Liver (tissue), 9 donors: Measurements from ENCODE around the gene DIP2C. TPM values are rescaled to one million over a fixed set of nuclear protein-coding genes. Genes with fewer than 3 reads are reported as not detected.

ENCODE experiments used
- DNase-seq: peaks from one replicate; pipeline ENCODE4 v3.0.0-alpha.2; 2017; ENCODE audit warnings: low spot score
- H3K27ac ChIP-seq, 2 donors: one replicate each; pipeline ENCODE4 v1.7.0; 2013; ENCODE audit warnings: inconsistent platforms in 2 of 2, low read length in 2 of 2, control low read depth in 1 of 2, low read depth in 1 of 2, mild to moderate bottlenecking in 1 of 2
- H3K27me3 ChIP-seq, 4 donors: one replicate each; pipeline versions ENCODE4 v1.6.1 to v1.7.0; 2013; ENCODE audit warnings: low read length in 3 of 4, inconsistent platforms in 1 of 4, mild to moderate bottlenecking in 1 of 4, moderate library complexity in 1 of 4; ENCODE audit not compliant: control insufficient read depth in 4 of 4, insufficient read depth in 4 of 4
- H3K36me3 ChIP-seq, 4 donors: one replicate each; pipeline versions ENCODE4 v1.6.1 to v1.7.0; 2013; ENCODE audit warnings: low read length in 3 of 4, mild to moderate bottlenecking in 3 of 4, low read depth in 1 of 4, moderate library complexity in 1 of 4; ENCODE audit not compliant: control insufficient read depth in 4 of 4, insufficient read depth in 3 of 4
- H3K4me1 ChIP-seq, 4 donors: one replicate each; pipeline versions ENCODE4 v1.6.1 to v1.7.0; 2013; ENCODE audit warnings: low read length in 3 of 4, mild to moderate bottlenecking in 3 of 4, moderate library complexity in 1 of 4; ENCODE audit not compliant: control insufficient read depth in 4 of 4, insufficient read depth in 4 of 4
- H3K4me3 ChIP-seq, 3 donors: one replicate each; pipeline versions ENCODE4 v1.6.1 to v1.7.0; 2013; ENCODE audit warnings: low read length in 3 of 3, control low read depth in 1 of 3, low read depth in 1 of 3, mild to moderate bottlenecking in 1 of 3
- H3K9ac ChIP-seq, 2 donors: one replicate each; pipeline ENCODE4 v1.7.0; 2013; ENCODE audit warnings: low read length in 2 of 2, mild to moderate bottlenecking in 2 of 2, moderate library complexity in 2 of 2, control low read depth in 1 of 2, low read depth in 1 of 2
- H3K9me3 ChIP-seq, 4 donors: one replicate each; pipeline versions ENCODE4 v1.6.1 to v1.7.0; 2013; ENCODE audit warnings: low read length in 3 of 4; ENCODE audit not compliant: control insufficient read depth in 4 of 4
- EGR1 ChIP-seq, 2 donors: IDR thresholded peaks; 2 replicates each; pipeline ENCODE4 v1.6.1; 2016 to 2018; ENCODE audit warnings: antibody characterized with exemption in 2 of 2, low read depth in 2 of 2
- FOXA1 ChIP-seq: IDR thresholded peaks from 2 replicates; pipeline ENCODE4 v1.6.1; 2016; ENCODE audit warnings: antibody characterized with exemption
- FOXA2 ChIP-seq: IDR thresholded peaks from 2 replicates; pipeline ENCODE4 v1.6.1; 2016; ENCODE audit warnings: antibody characterized with exemption
- GABPA ChIP-seq, 2 donors: IDR thresholded peaks in 1 of 2; conservative IDR thresholded peaks in 1 of 2; 2 replicates each; pipeline ENCODE4 v1.6.1; 2016; ENCODE audit warnings: antibody characterized with exemption in 2 of 2, mild to moderate bottlenecking in 1 of 2, moderate library complexity in 1 of 2
- HNF4A ChIP-seq, 2 donors: conservative IDR thresholded peaks; 2 replicates each; pipeline ENCODE4 v1.6.1; 2016; ENCODE audit warnings: antibody characterized with exemption in 2 of 2, mild to moderate bottlenecking in 2 of 2
- HNF4G ChIP-seq: IDR thresholded peaks from 2 replicates; pipeline ENCODE4 v1.6.1; 2016; ENCODE audit warnings: antibody characterized with exemption
- JUND ChIP-seq, 2 donors: IDR thresholded peaks; 2 replicates each; pipeline ENCODE4 v1.6.1; 2016; ENCODE audit warnings: antibody characterized with exemption in 2 of 2
- NR2F2 ChIP-seq: IDR thresholded peaks from 2 replicates; pipeline ENCODE4 v1.6.1; 2016; ENCODE audit warnings: antibody characterized with exemption
- RAD21 ChIP-seq, 2 donors: IDR thresholded peaks; 2 replicates each; pipeline ENCODE4 v1.6.1; 2016; ENCODE audit warnings: antibody characterized with exemption in 2 of 2, mild to moderate bottlenecking in 2 of 2
- RXRA ChIP-seq, 2 donors: IDR thresholded peaks; 2 replicates each; pipeline ENCODE4 v1.6.1; 2017 to 2018; ENCODE audit warnings: antibody characterized with exemption in 2 of 2, mild to moderate bottlenecking in 1 of 2
- SP1 ChIP-seq: IDR thresholded peaks from 2 replicates; pipeline ENCODE4 v1.6.1; 2018; ENCODE audit warnings: antibody characterized with exemption, mild to moderate bottlenecking
- TAF1 ChIP-seq: conservative IDR thresholded peaks from 2 replicates; pipeline ENCODE4 v1.6.1; 2016; ENCODE audit warnings: antibody characterized with exemption, mild to moderate bottlenecking
- YY1 ChIP-seq: IDR thresholded peaks from 2 replicates; pipeline ENCODE4 v1.6.1; 2016; ENCODE audit warnings: antibody characterized with exemption, mild to moderate bottlenecking
- WGBS: extraction: QIAGEN DNeasy Blood & Tissue Kit; methylation state at CpG from one replicate; pipeline ENCODE4 v1.1.7; 2013; 5-methylcytosine and 5-hydroxymethylcytosine counted together
- polyA plus RNA-seq, 2 donors: library from polyadenylated mRNA; stranded (reverse) in 1 of 2; unstranded in 1 of 2; fragments of 200-250 nt in 1 of 2; fragments of >200 nt in 1 of 2; fragmentation: Nextera tagmentation in 1 of 2; extraction: Ambion mirVana in 1 of 2; gene quantifications; one replicate each; pipeline versions ENCODE4 v1.2.1 to v1.2.3, GENCODE V29; 2013 to 2015
- total RNA-seq, 2 donors: library from RNA; depleted of rRNA; stranded (reverse); fragments of >200 nt; gene quantifications; one replicate each; pipeline ENCODE4 v1.2.3, GENCODE V29; 2014
- TF ChIP-seq, protein P1 (sequence below): IDR thresholded peaks from 2 replicates; pipeline ENCODE4 v1.6.1; 2016; ENCODE audit warnings: antibody characterized with exemption
- TF ChIP-seq, protein P2 (sequence below): IDR thresholded peaks from 2 replicates; pipeline ENCODE4 v1.6.1; 2016; ENCODE audit warnings: antibody characterized with exemption, mild to moderate bottlenecking
- TF ChIP-seq, protein P3 (sequence below): fragments of 150-350 bp; IDR thresholded peaks from 2 replicates; pipeline ENCODE4 v1.5.1; 2017; ENCODE audit warnings: improper control_type of control experiment, low read depth, low read length; ENCODE audit not compliant: missing input control
- TF ChIP-seq, protein P4 (sequence below): IDR thresholded peaks from 2 replicates; pipeline ENCODE4 v1.6.1; 2016; ENCODE audit warnings: antibody characterized with exemption
- donor health status: healthy.
- donor health status: healthy.
- donor health status: healthy.
- donor health status: healthy.
- donor health status: healthy.

The DIP2C gene
- total and polyA plus RNA-seq, 4 donors, result 4.2 to 12.2 (median 5.7) TPM

DNA sequence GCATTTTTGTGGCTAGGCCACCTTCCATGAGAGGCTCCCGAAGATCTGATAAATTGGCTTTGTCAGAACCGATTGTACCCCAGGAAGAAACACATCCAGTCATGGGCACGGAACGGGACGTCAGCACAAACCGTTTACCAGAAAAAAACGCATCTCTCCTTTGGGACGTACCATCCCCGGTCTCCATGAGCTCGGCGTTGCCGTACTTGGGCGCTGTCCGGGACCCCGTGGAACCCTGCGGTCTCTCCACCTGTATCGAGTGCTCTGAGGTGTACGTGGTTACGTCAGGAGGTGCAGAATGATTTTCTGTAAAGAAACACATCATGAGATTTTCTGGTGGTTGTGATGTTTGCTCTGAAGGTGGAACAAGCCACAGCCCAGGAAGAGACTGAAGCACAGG lies 270.6 kb downstream of the DIP2C start:
- Histone ChIP-seq H3K4me1 (no peaks in the 10 kb centered on the region), H3K27ac (no peak overlapping the region), H3K9me3 (no peaks in the 10 kb centered on the region), H3K27me3 (no peaks in the 10 kb centered on the region), H3K9ac (no peak overlapping the region), H3K36me3 (peaks cover 0 to 20% (median 8%) of the 10 kb centered on the region in 4 donors), H3K4me3 (no peak overlapping the region)
- WGBS, result 97% methylated on average over 19 of the region's 19 CpGs
- no peak for DNase-seq
- TF ChIP-seq JUND (IDR thresholded peaks at IDR 0.05), result no peak
- no peak for TF ChIP-seq YY1
- TF ChIP-seq HNF4G, result no peak
- TF ChIP-seq FOXA2, result no peak
- TF ChIP-seq, protein P1, sequence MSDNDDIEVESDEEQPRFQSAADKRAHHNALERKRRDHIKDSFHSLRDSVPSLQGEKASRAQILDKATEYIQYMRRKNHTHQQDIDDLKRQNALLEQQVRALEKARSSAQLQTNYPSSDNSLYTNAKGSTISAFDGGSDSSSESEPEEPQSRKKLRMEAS, result no peak
- TF ChIP-seq NR2F2, result no peak
- TF ChIP-seq TAF1, result no peak
- TF ChIP-seq GABPA (IDR thresholded peaks at IDR 0.05 in 1 of 2, conservative IDR thresholded peaks at IDR 0.05 in 1 of 2), result no peak
- TF ChIP-seq, protein P2, sequence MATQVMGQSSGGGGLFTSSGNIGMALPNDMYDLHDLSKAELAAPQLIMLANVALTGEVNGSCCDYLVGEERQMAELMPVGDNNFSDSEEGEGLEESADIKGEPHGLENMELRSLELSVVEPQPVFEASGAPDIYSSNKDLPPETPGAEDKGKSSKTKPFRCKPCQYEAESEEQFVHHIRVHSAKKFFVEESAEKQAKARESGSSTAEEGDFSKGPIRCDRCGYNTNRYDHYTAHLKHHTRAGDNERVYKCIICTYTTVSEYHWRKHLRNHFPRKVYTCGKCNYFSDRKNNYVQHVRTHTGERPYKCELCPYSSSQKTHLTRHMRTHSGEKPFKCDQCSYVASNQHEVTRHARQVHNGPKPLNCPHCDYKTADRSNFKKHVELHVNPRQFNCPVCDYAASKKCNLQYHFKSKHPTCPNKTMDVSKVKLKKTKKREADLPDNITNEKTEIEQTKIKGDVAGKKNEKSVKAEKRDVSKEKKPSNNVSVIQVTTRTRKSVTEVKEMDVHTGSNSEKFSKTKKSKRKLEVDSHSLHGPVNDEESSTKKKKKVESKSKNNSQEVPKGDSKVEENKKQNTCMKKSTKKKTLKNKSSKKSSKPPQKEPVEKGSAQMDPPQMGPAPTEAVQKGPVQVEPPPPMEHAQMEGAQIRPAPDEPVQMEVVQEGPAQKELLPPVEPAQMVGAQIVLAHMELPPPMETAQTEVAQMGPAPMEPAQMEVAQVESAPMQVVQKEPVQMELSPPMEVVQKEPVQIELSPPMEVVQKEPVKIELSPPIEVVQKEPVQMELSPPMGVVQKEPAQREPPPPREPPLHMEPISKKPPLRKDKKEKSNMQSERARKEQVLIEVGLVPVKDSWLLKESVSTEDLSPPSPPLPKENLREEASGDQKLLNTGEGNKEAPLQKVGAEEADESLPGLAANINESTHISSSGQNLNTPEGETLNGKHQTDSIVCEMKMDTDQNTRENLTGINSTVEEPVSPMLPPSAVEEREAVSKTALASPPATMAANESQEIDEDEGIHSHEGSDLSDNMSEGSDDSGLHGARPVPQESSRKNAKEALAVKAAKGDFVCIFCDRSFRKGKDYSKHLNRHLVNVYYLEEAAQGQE, result no peak
- TF ChIP-seq, protein P3, sequence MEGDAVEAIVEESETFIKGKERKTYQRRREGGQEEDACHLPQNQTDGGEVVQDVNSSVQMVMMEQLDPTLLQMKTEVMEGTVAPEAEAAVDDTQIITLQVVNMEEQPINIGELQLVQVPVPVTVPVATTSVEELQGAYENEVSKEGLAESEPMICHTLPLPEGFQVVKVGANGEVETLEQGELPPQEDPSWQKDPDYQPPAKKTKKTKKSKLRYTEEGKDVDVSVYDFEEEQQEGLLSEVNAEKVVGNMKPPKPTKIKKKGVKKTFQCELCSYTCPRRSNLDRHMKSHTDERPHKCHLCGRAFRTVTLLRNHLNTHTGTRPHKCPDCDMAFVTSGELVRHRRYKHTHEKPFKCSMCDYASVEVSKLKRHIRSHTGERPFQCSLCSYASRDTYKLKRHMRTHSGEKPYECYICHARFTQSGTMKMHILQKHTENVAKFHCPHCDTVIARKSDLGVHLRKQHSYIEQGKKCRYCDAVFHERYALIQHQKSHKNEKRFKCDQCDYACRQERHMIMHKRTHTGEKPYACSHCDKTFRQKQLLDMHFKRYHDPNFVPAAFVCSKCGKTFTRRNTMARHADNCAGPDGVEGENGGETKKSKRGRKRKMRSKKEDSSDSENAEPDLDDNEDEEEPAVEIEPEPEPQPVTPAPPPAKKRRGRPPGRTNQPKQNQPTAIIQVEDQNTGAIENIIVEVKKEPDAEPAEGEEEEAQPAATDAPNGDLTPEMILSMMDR, result no peak
- TF ChIP-seq EGR1 (IDR thresholded peaks at IDR 0.05; ENCODE audit: low read depth in 2 of 2), result no peak
- no peak for TF ChIP-seq HNF4A (conservative IDR thresholded peaks at IDR 0.05)
- no peak for TF ChIP-seq RAD21 (IDR thresholded peaks at IDR 0.05)

DNA sequence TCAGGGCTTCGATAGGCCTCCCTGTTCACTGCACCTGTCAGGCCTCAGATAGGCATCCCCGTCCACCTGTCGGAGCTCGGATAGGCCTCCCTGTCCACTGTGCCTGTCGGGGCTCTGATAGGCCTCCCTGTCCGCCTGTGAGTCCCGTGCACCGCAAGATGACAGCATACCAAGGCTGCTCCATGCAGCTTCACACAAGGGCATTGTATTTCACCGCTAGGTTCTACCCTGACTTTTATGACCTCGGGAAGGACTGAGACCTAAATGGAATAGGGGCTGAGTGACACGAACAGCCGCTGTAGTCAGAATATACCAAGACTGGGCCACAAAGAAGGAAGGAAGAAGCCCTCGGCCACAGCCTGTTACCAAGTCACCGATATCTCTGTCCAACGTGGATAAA lies 271.2 kb downstream of the DIP2C start:
- no peak overlapping the region for H3K4me3 ChIP-seq
- no peaks in the 10 kb centered on the region for H3K4me1 ChIP-seq
- H3K9ac ChIP-seq, result no peak overlapping the region
- no peaks in the 10 kb centered on the region for H3K9me3 ChIP-seq
- WGBS, result 94% methylated on average over 15 of the region's 15 CpGs
- H3K27ac ChIP-seq, result no peak overlapping the region
- H3K27me3 ChIP-seq, result no peaks in the 10 kb centered on the region
- peaks cover 0 to 26% (median 11%) of the 10 kb centered on the region in 4 donors for H3K36me3 ChIP-seq
- DNase-seq, result no peak
- TF ChIP-seq JUND (IDR thresholded peaks at IDR 0.05) (no peak), FOXA2 (no peak), HNF4A (conservative IDR thresholded peaks at IDR 0.05) (no peak), RAD21 (IDR thresholded peaks at IDR 0.05) (no peak), RXRA (IDR thresholded peaks at IDR 0.05) (no peak), EGR1 (IDR thresholded peaks at IDR 0.05; ENCODE audit: low read depth in 2 of 2) (no peak), TAF1 (no peak), HNF4G (no peak), SP1 (no peak), GABPA (IDR thresholded peaks at IDR 0.05 in 1 of 2, conservative IDR thresholded peaks at IDR 0.05 in 1 of 2) (no peak), NR2F2 (no peak), FOXA1 (no peak)
- TF ChIP-seq, protein P4, sequence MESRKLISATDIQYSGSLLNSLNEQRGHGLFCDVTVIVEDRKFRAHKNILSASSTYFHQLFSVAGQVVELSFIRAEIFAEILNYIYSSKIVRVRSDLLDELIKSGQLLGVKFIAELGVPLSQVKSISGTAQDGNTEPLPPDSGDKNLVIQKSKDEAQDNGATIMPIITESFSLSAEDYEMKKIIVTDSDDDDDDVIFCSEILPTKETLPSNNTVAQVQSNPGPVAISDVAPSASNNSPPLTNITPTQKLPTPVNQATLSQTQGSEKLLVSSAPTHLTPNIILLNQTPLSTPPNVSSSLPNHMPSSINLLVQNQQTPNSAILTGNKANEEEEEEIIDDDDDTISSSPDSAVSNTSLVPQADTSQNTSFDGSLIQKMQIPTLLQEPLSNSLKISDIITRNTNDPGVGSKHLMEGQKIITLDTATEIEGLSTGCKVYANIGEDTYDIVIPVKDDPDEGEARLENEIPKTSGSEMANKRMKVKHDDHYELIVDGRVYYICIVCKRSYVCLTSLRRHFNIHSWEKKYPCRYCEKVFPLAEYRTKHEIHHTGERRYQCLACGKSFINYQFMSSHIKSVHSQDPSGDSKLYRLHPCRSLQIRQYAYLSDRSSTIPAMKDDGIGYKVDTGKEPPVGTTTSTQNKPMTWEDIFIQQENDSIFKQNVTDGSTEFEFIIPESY, result no peak
- TF ChIP-seq, protein P3, result no peak
- TF ChIP-seq, protein P2, result no peak
- TF ChIP-seq, protein P1, result no peak
